Measurements from ENCODE around the gene MYO7B.
"Not testable (repeated sequence)": the region's sequence is repeated elsewhere in the genome, so short reads cannot be mapped to it uniquely, and the experiment has no call there.

The MYO7B gene

DNA sequence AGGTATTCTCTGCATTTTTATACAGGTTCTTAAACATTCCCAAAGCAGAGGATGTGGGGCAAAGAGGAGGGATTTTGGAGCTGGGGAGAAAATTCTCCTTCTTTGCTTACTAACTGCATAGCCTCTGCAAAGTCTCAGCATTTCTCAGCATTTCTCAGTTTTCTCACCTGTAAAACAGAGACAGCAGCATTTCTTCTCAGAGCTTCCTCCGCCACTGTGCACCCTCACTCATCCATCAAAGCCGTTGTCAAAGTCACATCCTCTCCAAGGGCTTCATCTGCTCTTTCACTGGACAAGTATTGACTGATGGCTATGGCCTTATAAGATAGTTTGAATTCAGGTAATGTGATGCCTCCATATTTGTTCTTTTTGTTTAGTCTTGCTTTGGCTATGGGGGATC is 17.4 kb downstream of the MYO7B start:
- no peak for DNase-seq (ENCODE audit: low read depth)

DNA sequence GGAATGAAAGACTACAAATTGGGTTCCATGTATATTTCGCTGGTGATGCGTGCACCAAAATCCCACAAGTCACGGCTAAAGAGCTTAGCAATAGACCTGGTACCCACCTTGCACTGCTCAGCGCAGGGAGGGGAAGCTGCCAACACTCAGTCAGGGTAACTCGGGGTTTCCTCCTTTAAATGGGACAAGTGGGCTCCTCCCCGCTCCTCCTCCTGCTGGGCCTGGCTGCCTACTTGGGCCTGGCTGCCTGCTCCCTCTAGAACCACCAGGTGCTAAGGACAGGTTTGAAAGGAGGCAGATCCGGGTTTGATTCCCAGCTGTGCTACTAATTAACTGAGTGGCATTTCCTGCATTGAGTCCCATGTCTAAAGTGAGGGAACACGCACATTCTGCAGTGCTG is 23.4 kb downstream of the MYO7B start:
- no peak for DNase-seq (ENCODE audit: low read depth)

DNA sequence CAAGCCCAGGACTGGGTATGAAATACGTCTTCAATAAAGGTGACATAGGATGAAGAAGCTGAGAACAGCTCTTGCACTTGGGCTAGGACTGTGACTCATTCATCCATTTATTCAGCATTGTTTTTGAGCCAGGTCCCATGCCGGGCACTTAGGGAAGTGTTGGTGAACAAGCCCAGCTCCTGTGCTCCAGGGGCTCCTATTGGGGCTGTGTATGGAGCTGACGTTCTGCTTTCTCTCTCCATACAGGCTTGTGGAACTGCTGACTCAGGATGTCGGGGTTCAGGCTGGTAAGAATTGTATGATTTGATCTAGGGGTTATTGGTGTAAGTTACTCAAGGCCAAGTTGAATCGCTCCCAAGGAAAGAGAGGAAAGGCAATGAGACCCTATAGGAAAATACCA is 24.0 kb downstream of the MYO7B start:
- DNase-seq (ENCODE audit: low read depth), result no peak

- no peak for DNase-seq (ENCODE audit: low read depth)
These were observed 24.9 kb downstream of the MYO7B start for GRCh38 chr2:127560201-127560930.

- no peak for DNase-seq (ENCODE audit: low read depth)
These were observed 25.4 kb downstream of the MYO7B start for GRCh38 chr2:127560931-127561280.

GRCh38 chr2:127561371-127561770 is 25.9 kb downstream of the MYO7B start:
- no peak for DNase-seq (ENCODE audit: low read depth)

GRCh38 chr2:127562936-127563335 is 27.5 kb downstream of the MYO7B start:
- no peak for DNase-seq (ENCODE audit: low read depth)

DNA sequence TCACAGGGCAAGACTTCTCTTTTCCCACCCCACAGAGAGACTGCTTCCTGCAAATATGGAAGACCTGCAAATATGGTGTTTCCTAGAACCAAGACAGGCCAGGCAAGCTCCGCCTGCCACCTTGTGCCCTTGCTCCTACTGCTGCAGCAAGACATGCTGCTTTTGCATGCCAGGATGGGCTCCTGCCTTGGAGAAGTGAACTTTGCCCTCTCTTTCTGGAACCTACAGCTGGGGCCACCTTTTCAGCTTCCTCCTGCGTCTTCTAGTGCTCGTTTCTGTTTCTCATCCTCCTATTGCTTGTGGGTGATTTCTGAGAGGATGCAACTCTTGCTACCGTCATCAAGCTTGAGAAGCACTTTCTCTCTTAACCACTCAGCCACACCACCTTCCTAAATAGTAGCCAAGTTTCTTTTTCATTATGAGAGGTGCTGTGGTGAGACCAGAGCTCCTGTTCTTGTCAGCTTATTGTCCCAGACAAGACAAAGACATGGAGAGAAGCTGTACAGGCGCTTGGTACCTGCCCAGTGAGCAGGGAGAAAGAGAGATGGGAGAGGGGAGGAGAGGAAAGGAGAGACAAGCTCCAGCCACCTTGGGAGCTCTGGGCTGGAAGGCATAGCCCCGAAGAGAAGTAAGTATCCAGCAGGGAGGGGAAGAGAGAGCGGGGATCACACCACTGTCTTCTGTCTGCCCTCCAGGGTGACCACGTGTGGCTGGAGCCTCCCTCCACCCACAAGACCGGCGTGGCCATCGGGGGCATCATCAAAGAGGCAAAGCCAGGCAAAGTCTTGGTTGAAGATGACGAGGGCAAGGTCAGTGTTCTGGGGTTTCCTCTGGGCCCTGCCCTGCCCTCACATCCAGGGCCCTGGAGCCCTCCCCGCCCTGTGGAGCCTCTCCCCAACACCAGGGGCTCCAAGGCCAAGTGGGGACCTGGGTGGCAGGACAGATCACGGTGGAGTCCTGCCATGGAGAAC is 28.3 kb downstream of the MYO7B start:
- no peak for DNase-seq (ENCODE audit: low read depth)

GRCh38 chr2:127564429-127565260 is 29.2 kb downstream of the MYO7B start:
- DNase-seq (ENCODE audit: low read depth), result no peak

DNA sequence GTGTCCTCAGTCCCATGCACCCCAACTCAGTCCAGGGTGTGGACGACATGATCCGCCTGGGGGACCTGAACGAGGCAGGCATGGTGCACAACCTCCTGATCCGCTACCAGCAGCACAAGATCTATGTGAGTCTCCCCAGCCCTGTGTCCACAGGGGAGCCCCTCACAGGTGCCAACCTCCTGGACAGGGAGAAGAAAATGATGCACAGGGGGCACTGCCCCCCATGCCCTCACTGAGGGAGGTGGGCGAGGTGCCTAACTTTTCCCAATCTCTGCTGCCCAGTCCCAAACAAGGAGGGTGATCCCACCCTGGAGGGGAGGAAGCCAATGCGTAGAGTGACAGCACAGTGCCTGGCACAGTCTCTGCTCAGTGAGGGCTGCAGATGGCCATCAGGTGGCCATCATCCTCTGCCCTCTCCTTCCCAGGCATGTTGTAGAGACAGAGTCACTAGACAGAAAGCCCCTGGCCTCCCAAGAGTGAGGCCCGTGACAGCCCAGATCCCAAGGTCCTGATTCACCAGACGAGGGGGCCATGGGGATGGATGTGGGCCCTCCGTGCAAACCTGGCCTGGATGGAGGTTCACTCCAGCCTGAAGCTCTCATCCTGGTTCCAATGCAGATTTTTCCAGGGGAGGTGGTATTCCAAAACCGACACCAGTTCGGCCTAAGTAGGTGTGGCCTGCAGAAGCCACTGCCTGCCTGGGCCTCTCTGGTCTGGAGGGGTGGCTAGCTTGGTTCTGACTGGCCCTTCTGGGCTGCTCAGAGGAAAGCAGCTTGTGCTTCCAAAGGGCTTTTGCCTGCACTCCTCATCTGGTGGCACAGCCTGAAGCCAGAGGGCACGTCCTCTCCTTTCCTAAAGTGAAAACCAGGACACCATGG is 30.0 kb downstream of the MYO7B start:
- DNase-seq (ENCODE audit: low read depth), result no peak

DNA sequence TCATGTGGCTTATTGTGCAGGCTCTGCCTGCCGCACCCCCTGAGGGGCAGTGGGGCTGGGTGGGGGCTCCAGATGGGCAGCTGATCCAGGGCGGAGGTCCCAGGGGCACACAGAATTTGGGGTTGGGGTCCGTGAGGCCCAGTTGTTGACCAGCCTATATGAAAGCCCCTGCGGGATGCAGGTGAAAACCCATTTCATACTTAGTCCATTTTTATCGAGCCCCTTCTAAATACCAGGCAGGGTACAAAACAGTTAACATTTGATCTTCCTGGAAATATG is 30.6 kb downstream of the MYO7B start:
- DNase-seq (ENCODE audit: low read depth), result no peak

DNA sequence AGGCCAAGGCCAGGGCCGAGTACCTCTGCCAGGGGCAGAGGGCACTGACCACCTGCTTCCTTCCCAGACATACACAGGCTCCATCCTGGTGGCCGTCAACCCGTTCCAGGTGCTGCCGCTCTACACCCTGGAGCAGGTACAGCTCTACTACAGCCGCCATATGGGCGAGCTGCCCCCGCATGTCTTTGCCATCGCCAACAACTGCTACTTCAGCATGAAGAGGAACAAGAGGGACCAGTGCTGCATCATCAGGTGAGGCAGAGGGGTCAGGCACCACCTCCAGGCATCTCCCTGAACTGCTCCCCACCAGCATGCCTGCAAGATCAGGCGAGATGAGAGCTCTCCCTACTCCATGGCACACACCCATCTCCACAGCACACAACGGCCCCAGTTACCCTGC is 31.1 kb downstream of the MYO7B start:
- no peak for DNase-seq (ENCODE audit: low read depth)

DNA sequence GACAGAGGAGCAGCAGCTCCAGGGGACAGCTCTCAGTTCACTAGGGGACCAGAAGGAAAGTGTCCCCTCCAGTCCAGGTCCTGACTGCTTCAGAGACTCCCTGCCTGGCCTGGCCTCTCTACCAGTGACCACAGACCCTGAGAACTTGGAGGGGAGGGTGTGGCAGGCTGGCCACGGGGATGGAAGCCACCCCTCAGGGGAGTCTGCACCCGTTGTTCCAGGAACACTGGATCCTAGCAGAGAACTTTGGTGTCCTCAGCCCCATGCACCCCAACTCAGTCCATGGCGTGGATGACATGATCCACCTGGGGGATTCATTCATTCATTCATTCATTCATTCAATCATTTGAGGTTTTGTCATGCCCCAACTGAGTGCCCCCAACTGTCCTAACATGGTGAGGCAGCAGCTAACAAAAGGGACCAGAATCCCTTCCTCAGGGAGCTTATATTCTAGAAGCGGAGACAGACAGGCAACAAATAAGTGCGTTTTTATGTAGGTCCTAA is 31.9 kb downstream of the MYO7B start:
- DNase-seq (ENCODE audit: low read depth), result no peak

- no peak for DNase-seq (ENCODE audit: low read depth)
These were observed 32.6 kb downstream of the MYO7B start for GRCh38 chr2:127568128-127568527.

- DNase-seq (ENCODE audit: low read depth), result no peak
These were observed 34.2 kb downstream of the MYO7B start for GRCh38 chr2:127569666-127570065.

DNA sequence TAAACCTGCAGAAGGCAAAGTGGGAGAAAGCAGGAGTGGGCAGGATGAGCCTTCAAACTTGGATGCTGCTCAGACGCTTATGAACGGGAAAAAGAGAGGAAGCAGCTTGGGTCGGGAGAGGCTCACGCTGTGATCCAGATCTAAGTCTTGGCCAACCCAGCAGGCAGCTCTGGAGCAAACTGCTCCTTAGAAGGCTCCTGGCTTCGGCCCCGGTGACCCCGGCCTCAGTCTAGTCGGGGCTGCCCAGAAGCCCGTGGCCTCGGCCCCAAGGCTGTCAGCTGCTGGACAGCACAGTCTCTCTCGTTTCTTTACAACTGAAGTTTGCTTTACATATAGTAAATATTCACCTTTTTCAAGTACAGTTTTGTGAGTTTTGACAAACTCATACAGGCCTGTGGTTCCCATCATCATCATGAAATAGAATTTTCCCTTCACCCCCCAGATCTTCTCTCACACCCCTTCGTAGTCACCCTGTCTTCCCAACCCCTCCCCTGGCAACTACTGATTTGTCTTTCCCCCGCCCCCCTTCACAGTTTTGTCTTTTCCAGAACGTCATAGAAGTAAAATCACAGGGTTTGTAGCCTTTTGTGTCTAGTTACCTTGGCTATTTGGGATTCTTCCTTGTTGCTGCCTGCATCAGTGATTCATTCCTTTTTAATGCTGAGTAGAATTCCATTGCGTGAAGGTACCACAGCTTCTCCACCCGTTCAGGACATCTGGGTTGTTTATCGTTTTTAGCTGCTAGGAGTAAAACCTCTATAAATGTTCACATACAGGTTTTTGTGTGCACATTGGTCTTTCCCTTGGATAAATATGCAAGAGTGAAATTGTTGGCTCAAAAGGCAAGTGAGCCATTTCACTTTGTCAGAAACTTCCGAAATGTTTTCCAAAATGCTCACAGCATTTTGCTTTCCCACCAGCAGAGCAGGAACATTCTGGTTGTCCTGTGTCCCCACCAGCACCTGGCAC is 35.1 kb downstream of the MYO7B start:
- DNase-seq (ENCODE audit: low read depth), result no peak

GRCh38 chr2:127572352-127572751 is 36.9 kb downstream of the MYO7B start:
- DNase-seq (ENCODE audit: low read depth), result not testable (repeated sequence)

- no peak for DNase-seq (ENCODE audit: low read depth)
These were observed 37.4 kb downstream of the MYO7B start for GRCh38 chr2:127572841-127573240.

DNA sequence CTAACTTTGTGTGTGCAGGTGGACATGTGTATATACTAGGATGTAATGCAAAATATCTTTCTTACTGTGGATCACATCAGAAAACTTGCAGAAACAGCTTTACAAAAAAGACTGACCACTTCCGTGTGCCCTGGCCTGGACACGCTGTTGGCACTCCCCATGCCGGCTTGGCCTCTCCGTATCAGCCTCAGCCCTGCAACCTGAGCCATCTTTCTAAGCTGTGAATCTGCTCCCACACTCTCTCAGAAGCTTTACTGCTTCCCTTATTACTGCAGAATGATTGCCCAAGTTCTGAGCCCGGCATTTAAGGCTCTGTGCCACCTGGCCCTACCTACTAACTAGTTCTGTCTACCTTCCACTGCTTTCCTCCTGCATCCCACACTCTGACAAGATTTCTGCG is 37.8 kb downstream of the MYO7B start:
- DNase-seq (ENCODE audit: low read depth), result no peak

DNA sequence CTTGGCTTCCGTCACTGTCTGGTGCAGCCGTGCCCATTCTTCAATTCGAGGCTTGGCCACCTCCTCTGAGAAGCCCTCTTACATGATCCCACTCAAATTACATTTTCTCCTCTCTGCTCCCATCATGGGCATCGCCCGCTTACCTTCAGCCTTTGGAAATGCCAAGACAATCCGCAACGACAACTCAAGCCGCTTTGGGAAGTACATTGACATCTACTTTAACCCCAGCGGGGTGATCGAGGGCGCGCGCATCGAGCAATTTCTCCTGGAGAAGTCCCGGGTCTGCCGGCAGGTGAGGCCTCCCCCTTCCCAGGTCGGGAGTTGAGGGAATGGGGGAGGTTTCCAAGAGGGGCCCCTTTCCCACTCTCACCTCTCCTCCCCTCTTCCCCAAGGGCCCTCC is 38.3 kb downstream of the MYO7B start:
- DNase-seq (ENCODE audit: low read depth), result no peak

Data from T-helper 22 cell (primary cell).